ENCODE results near the gene KLHL18.
"Not testable (repeated sequence)": the region's sequence is repeated elsewhere in the genome, so short reads cannot be mapped to it uniquely, and the experiment has no call there.

DNA sequence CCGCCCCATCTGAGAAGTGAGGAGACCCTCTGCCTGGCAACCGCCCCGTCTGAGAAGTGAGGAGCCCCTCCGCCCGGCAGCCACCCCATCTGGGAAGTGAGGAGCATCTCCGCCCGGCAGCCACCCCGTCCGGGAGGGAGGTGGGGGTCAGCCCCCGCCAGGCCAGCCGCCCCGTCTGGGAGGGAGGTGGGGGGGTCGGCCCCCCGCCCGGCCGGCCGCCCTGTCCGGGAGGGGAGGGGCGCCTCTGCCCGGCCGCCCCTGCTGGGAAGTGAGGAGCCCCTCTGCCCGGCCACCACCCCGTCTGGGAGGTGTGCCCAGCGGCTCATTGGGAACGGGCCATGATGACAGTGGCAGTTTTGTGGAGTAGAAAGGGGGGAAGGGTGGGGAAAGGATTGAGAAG lies 26.4 kb upstream of the KLHL18 start:
- TF ChIP-seq, protein P1, sequence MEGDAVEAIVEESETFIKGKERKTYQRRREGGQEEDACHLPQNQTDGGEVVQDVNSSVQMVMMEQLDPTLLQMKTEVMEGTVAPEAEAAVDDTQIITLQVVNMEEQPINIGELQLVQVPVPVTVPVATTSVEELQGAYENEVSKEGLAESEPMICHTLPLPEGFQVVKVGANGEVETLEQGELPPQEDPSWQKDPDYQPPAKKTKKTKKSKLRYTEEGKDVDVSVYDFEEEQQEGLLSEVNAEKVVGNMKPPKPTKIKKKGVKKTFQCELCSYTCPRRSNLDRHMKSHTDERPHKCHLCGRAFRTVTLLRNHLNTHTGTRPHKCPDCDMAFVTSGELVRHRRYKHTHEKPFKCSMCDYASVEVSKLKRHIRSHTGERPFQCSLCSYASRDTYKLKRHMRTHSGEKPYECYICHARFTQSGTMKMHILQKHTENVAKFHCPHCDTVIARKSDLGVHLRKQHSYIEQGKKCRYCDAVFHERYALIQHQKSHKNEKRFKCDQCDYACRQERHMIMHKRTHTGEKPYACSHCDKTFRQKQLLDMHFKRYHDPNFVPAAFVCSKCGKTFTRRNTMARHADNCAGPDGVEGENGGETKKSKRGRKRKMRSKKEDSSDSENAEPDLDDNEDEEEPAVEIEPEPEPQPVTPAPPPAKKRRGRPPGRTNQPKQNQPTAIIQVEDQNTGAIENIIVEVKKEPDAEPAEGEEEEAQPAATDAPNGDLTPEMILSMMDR (conservative IDR thresholded peaks at IDR 0.05; ENCODE audit: low read depth, low read length), result not testable (repeated sequence)
- not testable (repeated sequence) for TF ChIP-seq RFX5 (IDR thresholded peaks at IDR 0.05; ENCODE audit: low read depth, low read length); MXI1 (IDR thresholded peaks at IDR 0.05; ENCODE audit: borderline replicate concordance, low read depth, low read length); RAD21 (IDR thresholded peaks at IDR 0.05; ENCODE audit: low read length); SMC3 (IDR thresholded peaks at IDR 0.05; ENCODE audit: low read depth, low read length); BHLHE40 (IDR thresholded peaks at IDR 0.05; ENCODE audit: low read depth, low read length); POLR2A (IDR thresholded peaks at IDR 0.05; ENCODE audit: low read depth, low read length); CEBPB (IDR thresholded peaks at IDR 0.05; ENCODE audit: low read depth, low read length); MAFK (IDR thresholded peaks at IDR 0.05; ENCODE audit: low read depth, low read length); FOS (IDR thresholded peaks at IDR 0.05; ENCODE audit: low read depth, low read length); RCOR1 (IDR thresholded peaks at IDR 0.05; ENCODE audit: insufficient replicate concordance, low read length); NFE2L2 (IDR thresholded peaks at IDR 0.05; ENCODE audit: low read depth, low read length)
- TF ChIP-seq, protein P2, sequence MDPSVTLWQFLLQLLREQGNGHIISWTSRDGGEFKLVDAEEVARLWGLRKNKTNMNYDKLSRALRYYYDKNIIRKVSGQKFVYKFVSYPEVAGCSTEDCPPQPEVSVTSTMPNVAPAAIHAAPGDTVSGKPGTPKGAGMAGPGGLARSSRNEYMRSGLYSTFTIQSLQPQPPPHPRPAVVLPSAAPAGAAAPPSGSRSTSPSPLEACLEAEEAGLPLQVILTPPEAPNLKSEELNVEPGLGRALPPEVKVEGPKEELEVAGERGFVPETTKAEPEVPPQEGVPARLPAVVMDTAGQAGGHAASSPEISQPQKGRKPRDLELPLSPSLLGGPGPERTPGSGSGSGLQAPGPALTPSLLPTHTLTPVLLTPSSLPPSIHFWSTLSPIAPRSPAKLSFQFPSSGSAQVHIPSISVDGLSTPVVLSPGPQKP (IDR thresholded peaks at IDR 0.05; ENCODE audit: borderline replicate concordance, low read depth, low read length), result not testable (repeated sequence)

All from IMR-90 (cell line).